GM18868 (cell line): ENCODE measurements around the gene EDRF1.
"Not testable (repeated sequence)": the region's sequence is repeated elsewhere in the genome, so short reads cannot be mapped to it uniquely, and the experiment has no call there.

Source experiments
- ATAC-seq: cut with Tn5 transposase; IDR thresholded peaks from one replicate; pipeline ENCODE4 v1.9.1; 2021; ENCODE audit warnings: mild to moderate bottlenecking, moderate library complexity; ENCODE audit not compliant: unreplicated experiment

Gene EDRF1

DNA sequence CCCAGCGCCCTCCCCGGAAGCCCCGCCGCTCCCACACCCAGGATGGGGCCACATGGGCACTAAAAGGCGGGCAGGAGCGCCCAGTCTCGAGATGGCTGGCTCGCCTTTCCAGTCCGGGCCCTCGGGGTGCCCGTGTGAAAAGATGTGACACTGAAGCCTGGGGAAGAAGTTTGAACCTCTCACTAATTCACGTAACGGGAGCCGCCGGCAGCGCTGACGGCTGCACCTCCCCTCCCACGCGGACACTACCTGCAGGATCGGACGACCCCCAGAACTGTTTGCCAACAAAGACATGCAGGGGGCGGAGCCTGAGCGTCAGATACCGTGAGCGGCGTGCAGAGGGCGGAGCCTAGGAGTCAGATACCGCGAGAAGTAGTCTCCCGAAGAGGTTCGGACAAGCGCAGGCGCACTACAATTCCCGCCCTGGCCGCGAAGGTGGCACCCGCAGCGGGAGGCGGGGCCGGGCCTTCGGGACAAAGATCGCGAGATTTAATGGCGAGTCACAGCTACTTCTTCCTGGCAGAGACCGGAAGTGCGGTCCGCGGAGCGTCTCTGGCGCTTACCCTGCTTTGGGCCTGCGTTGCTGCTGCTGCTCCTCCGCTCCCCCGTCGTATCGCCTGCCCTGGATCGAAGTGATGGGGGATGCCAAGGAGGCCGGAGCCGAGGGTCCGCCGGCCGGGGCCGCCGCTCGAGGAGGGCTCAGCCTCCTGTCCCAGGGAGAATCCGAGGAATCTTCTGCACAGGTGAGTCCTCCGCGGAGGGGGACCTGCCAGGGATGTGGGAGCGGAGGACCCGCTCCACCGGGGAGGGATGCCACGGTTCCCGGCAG, at the start of gene EDRF1:
Gene EDRF1 (plus strand): TSS at position 537 of the 829 bp plus-strand sequence. CDS start 99 bp downstream, at position 636.
- peak; percentile 93 for ATAC-seq

DNA sequence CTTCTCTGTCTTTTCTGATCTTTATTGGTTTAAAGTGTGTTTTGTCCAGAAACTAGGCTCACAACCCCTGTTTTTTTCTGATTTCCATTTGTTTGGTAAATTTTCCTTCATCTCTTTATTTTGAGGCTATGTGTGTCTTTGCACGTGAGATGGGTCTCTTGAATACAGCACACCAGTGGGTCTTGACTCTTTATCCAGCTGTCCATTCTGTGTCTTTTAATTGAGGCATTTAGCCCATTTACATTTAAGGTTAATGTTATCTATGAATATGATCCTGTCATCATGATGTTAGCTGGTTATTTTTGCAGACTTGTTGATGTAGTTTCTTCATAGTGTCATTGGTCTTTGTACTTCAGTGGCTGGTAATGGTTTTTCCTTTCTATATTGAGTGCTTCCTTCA, 46.6 kb upstream of the EDRF1 start:
- ATAC-seq: no peak

GRCh38 chr10:125679436-125679835, 40.1 kb upstream of the EDRF1 start:
- no peak for ATAC-seq

DNA sequence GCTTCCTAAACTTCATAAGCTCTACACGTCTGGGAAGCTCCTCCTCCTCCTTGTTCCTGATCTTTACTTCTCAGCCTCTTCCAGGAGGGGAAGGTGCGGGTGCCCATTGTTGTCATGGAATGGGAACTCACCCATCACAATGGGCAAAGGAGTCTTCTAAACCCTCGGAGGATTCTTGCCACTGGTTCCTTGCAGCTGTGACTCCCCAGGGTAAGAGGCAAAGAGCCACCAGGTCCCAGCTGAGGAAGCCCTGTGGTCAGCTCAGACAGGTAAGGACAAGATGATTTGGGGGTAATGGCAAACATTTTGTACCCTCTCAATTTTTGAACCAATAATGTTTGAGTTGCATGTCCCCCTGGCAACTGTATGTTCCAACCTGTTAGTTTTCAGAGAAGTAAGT, 36.4 kb upstream of the EDRF1 start, which contains the start of gene TEX36:
Gene TEX36 (minus strand): TSS at position 101 of the 400 bp plus-strand sequence. CDS start 174 bp downstream, outside the sequence.
- no peak for ATAC-seq

- ATAC-seq: no peak
These were observed 35.7 kb upstream of the EDRF1 start for GRCh38 chr10:125683821-125684220.

GRCh38 chr10:125684581-125684980, 34.9 kb upstream of the EDRF1 start:
- ATAC-seq: no peak

- no peak for ATAC-seq
These were observed 31.9 kb upstream of the EDRF1 start for GRCh38 chr10:125687507-125688185.

DNA sequence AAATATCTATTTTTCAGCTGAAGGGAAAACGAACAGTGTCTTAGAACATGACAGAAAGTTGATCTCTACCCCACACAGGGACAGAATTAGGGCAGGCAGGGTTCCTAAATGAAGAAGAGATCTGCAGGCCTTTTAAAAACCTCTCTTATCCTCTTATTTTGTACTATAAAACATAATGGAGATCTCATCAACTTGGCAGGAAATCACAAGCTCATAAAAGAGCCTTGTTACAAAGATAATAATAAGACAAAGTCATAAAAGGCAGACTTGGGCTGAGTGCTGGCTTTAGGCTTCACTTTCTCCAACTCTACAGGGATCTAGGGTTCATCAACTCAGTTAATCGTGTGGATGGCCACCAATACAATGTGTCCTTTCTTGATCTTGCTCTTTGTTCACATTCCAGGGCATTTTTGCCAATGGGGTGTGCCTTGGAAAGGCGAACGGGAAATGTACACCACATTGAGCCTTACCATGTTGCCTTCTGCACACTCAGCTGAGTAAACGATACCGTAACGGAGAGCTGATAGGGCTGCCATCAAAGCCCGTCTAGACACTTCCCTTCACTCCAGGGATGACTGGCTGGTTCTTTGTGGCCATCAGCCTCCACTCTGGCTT, 29.4 kb upstream of the EDRF1 start:
- no peak for ATAC-seq

DNA sequence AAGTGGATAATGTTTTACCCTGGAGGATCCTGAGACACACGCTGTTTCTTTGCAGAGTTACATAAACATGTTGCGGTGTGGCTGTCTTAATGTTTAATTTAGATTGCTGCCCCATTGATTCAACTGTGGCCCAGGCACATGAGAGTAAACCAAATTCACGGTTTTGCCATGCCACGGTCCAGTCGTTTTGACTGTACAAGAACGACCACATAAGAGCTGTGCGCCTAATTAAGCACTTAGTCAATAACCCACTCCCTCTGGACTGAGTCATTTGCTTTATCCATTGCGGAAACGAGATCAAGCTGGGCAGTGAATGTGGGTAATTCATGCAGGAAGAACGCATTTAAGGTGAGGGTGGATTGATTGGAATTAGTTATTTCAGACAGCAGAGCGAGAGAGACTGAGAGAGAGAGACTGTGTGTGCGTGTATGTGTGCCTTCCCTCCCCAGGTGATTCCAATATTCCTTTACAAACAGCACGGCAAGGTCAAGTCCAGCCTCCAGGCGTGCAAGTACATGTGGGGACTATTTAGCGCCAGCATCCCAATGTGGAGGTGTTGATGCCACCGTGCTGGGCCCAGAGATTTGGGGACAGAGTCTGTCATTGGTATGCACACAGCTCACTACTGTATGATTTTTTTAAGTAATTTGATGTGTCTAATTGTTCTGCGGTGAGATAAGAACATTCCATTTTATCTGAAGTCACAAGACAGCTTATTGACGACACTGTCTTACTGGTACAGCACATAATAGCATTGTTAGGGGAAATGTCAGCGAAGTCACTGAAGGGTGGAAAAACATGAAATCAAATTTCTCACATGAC, 28.1 kb upstream of the EDRF1 start:
- no peak for ATAC-seq

DNA sequence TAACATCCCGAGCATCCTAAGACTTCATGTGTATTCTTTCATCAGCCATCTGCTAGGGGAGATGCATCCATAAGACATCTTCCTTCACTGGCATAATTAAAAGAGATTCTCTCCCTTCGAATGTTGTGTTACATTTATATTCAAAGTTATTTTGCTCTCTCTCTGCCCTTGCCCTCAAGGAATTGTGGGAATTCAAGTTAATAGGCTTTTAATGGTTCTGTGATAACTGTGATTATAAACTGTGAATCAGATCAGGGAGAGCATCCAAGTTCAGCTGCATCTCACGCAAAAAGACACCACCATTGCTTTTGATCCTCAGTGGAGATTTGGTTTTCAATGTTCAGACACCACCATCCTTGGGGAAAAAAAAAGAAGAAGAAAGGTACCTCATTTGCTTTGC, 27.3 kb upstream of the EDRF1 start:
- no peak for ATAC-seq

- no peak for ATAC-seq
These were observed 26.6 kb upstream of the EDRF1 start for GRCh38 chr10:125692601-125693523.

DNA sequence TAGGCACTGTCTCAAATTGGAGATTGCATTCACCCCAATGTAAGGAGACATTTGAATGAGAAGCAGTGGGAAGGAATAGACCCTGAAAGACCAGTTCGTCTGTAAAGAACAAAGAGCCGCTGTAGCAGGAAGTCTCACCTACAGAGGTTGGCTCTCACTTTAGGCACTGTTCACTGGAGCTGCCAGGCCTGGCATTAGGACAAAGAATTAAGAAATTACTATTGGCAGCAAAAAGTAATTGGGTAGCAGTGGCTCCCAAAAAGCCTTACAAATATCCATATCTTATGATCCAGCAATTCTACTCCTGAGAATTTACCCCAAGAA, 26.0 kb upstream of the EDRF1 start:
- ATAC-seq: no peak

DNA sequence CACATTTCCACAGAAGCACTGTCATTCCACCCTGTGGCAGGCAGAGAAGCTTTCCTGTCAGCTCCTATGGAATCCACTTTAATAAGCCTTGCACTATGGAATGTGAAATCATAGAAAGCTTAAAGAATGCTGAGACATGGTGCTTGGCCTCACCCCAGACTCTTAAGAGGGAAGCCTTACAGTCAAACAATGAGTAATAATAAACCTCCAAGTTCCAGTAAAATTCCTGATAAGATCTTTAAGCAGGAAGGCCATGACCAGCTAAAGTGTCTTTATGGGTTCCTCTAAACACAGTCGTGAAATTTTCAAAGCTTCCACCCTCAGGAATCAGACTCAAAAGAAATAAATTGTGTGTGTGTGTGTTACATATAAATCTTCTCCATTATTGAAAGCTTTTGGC, 24.6 kb upstream of the EDRF1 start:
- no peak for ATAC-seq

DNA sequence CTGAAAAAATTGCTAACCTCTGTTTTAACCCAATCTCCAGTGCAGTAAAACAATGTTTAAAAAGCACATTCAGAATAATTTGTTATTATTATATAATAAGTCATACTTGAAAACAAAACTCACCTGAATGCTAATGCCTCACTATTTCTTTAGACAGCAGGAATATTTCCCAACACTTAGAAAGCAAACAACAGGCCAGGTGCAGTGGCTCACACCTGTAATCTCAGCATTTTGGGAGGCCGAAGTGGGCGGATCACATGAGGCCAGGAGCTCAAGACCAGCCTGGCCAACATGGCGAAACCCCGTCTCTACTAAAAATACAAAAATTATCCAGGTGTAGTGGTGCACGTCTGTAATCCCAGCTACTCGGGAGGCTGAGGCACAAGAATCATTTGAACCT, 22.6 kb upstream of the EDRF1 start:
- not testable (repeated sequence) for ATAC-seq

- ATAC-seq: no peak
These were observed 21.0 kb upstream of the EDRF1 start for GRCh38 chr10:125698481-125698998.

DNA sequence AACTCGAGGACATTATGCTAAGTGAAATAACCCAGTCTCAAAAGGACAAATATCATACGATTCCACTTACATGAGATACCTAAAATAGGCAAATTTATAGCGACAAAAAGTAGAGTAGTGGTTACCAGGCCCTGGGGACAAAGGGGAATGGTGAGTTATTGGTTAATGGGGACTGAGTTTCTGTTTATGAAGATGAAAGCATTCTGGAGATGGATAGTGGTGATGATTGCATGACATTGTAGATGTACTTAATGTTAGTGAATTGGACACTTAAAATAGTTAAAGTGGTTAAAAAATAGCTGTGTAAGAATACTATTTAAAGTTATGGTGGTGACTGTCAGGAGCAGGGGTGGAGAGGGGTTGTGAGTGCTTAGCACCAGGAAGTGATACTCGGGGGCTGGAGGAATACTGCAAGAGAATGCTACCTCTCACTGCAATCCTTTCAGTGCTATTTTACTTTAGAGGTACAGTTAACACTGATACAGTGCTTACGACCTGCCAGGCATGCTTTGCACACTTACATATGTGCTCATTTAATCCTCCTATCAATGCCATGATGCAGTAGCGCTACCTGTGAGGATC, 19.9 kb upstream of the EDRF1 start:
- ATAC-seq: no peak

DNA sequence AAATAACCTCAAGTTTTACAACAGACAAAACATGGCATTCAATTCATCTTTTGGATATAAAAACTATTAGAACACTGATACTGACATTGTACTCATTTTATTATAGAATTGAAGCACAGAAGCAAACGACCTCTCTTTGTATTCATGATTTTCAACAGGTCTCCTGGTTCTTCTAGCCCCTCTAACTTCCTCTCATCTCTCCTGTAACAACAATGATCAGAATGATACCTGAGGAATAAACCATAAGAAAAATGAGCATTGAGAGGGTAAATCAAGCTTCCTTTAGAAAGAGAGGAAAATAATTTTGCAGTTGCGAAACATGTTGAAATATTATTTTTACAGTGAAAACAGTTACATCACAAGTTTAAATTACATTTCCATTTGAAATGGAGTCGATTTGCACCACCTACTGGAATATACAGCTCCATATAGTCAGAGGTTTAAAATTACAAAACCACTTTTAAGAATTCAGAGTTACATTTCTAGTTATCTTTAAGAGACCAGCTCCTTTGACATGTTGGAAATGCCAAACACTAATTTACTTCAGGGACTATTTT, 19.1 kb upstream of the EDRF1 start:
- no peak for ATAC-seq

GRCh38 chr10:125707541-125708468, 11.7 kb upstream of the EDRF1 start:
- ATAC-seq: no peak
